Measurements from ENCODE around the gene FGD5. TPM values are rescaled to one million over a fixed set of nuclear protein-coding genes. Genes with fewer than 3 reads are reported as not detected.

Gene FGD5
- total RNA-seq, 1 donor from 2014 or later, result 0.22 TPM

- H3K4me1 Mint-ChIP-seq (ENCODE audit: low read depth), result no peaks in the 10 kb centered on the region
- H3K36me3 Mint-ChIP-seq (ENCODE audit: low read depth), result no peaks in the 10 kb centered on the region
- TF ChIP-seq, protein P1, sequence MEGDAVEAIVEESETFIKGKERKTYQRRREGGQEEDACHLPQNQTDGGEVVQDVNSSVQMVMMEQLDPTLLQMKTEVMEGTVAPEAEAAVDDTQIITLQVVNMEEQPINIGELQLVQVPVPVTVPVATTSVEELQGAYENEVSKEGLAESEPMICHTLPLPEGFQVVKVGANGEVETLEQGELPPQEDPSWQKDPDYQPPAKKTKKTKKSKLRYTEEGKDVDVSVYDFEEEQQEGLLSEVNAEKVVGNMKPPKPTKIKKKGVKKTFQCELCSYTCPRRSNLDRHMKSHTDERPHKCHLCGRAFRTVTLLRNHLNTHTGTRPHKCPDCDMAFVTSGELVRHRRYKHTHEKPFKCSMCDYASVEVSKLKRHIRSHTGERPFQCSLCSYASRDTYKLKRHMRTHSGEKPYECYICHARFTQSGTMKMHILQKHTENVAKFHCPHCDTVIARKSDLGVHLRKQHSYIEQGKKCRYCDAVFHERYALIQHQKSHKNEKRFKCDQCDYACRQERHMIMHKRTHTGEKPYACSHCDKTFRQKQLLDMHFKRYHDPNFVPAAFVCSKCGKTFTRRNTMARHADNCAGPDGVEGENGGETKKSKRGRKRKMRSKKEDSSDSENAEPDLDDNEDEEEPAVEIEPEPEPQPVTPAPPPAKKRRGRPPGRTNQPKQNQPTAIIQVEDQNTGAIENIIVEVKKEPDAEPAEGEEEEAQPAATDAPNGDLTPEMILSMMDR (IDR thresholded peaks at IDR 0.05), result no peak
- no peak overlapping the region for H3K27ac Mint-ChIP-seq (ENCODE audit: unreplicated experiment)
- no peak for DNase-seq (ENCODE audit: low spot score)
- H3K27me3 Mint-ChIP-seq (ENCODE audit: low read depth), result peaks cover 41% of the 10 kb centered on the region
- H3K4me3 Mint-ChIP-seq (ENCODE audit: unreplicated experiment), result no peak overlapping the region
- H3K9me3 Mint-ChIP-seq (ENCODE audit: low read depth), result peaks cover 3% of the 10 kb centered on the region
These were observed 19.6 kb upstream of the FGD5 start for GRCh38 chr3:14799146-14799545.

- peak; percentile 26 for DNase-seq (ENCODE audit: low spot score)
- Mint-ChIP-seq H3K36me3 (ENCODE audit: low read depth) (no peaks in the 10 kb centered on the region), H3K4me3 (ENCODE audit: unreplicated experiment) (no peak overlapping the region), H3K27ac (ENCODE audit: unreplicated experiment) (no peak overlapping the region), H3K27me3 (ENCODE audit: low read depth) (peaks cover 43% of the 10 kb centered on the region), H3K4me1 (ENCODE audit: low read depth) (no peaks in the 10 kb centered on the region), H3K9me3 (ENCODE audit: low read depth) (peaks cover 3% of the 10 kb centered on the region)
- TF ChIP-seq, protein P1 (IDR thresholded peaks at IDR 0.05), result no peak
These were observed 17.7 kb upstream of the FGD5 start for GRCh38 chr3:14801031-14801430.

DNA sequence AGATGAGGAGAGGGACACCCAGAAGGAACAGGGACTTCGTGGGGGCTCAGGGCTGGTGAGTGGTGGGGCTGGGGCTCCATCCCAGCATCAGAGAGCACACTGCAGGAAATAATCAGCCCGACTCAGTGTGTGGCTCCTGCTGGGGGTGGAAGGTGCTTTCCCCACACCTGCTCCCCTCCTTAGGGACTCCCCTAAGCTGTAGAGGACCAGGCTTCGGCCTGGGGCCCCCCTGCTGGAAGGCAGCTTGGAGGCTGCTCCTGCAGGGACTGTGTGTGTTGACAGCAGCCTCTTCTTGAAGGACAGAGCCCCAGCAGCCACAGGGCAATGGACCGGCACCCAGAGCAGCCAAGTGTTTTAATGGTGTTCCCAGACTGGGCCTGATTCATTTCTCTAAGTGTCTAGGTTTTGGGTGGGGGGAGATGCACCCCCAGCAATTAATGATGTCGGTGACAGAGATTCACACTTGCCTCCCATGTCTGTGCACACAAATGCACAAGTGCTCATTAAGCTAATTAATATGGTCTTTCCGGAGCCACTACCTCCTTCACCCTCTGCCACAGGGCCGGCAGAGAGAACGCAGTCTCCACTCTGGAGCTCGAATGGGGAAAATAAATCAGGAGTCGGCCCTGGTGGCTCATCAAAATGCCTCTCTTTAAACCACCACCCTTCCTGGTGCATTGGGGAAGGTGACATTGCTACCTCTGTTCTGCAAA is 16.9 kb upstream of the FGD5 start:
- Mint-ChIP-seq H3K9me3 (ENCODE audit: low read depth) (peaks cover 3% of the 10 kb centered on the region), H3K27me3 (ENCODE audit: low read depth) (peaks cover 49% of the 10 kb centered on the region), H3K4me1 (ENCODE audit: low read depth) (no peaks in the 10 kb centered on the region), H3K27ac (ENCODE audit: unreplicated experiment) (no peak overlapping the region), H3K36me3 (ENCODE audit: low read depth) (no peaks in the 10 kb centered on the region), H3K4me3 (ENCODE audit: unreplicated experiment) (no peak overlapping the region)
- TF ChIP-seq, protein P1 (IDR thresholded peaks at IDR 0.05), result no peak
- peak; percentile 43 for DNase-seq (ENCODE audit: low spot score)

GRCh38 chr3:14802381-14802731 is 16.4 kb upstream of the FGD5 start:
- Mint-ChIP-seq H3K4me3 (ENCODE audit: unreplicated experiment) (no peak overlapping the region), H3K4me1 (ENCODE audit: low read depth) (no peaks in the 10 kb centered on the region), H3K36me3 (ENCODE audit: low read depth) (no peaks in the 10 kb centered on the region), H3K9me3 (ENCODE audit: low read depth) (peaks cover 3% of the 10 kb centered on the region), H3K27ac (ENCODE audit: unreplicated experiment) (no peak overlapping the region), H3K27me3 (ENCODE audit: low read depth) (peaks cover 53% of the 10 kb centered on the region)
- DNase-seq (ENCODE audit: low spot score), result no peak
- TF ChIP-seq, protein P1 (IDR thresholded peaks at IDR 0.05), result no peak

DNA sequence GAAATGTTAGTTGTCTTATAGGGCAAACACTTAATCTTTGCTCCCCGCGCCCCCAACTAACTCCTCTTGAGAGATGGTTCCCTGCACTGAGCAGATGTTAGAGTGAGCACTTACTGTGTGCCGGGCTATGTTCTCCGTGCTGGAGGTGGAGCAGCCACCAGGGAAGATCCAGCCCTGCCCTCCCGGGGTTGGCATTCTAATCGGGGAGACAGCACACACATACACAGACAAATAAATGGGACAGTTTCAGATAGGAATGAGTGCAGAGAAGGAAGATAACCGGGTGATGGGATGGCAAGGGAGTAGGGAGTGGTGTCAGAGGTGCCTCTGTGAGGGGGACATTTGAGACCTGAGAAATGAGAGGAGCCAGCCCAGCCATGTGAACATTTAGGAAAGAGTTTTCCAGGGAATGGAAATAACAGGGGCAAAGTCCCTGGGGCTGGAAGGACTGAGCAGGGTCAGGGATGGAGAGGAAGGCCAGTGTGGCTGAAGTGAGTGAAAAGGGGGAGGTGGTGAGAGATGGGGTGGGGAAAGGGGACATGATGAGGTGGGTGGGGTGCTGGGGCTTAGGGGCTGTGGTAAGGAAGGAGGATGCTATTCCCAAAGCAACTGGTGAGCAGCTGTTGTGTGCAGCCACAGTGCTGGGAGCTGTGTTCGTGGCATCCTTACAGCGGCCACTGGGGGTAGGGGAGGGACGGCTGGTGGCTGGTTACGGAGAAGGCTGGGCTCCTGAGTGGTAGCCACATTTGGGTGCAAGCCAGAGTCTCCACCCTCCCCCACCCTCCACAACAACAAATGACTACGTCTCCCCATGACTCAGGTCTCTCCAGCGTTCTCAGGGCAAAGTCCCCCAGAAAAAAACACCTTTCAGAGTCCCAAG is 15.4 kb upstream of the FGD5 start:
- TF ChIP-seq, protein P1 (IDR thresholded peaks at IDR 0.05), result no peak
- Mint-ChIP-seq H3K9me3 (ENCODE audit: low read depth) (peaks cover 3% of the 10 kb centered on the region), H3K36me3 (ENCODE audit: low read depth) (no peaks in the 10 kb centered on the region), H3K27ac (ENCODE audit: unreplicated experiment) (no peak overlapping the region), H3K4me3 (ENCODE audit: unreplicated experiment) (no peak overlapping the region), H3K4me1 (ENCODE audit: low read depth) (no peaks in the 10 kb centered on the region), H3K27me3 (ENCODE audit: low read depth) (peaks cover 58% of the 10 kb centered on the region)
- DNase-seq (ENCODE audit: low spot score), result peak; percentile 72
